Kidney glomerular epithelial cell (primary cell): ENCODE data around the gene CDH11.

Experiments used
- DNase-seq: peaks from one replicate; lab custom pipeline; 2025; lab: John Stamatoyannopoulos, UW

The CDH11 gene

DNA sequence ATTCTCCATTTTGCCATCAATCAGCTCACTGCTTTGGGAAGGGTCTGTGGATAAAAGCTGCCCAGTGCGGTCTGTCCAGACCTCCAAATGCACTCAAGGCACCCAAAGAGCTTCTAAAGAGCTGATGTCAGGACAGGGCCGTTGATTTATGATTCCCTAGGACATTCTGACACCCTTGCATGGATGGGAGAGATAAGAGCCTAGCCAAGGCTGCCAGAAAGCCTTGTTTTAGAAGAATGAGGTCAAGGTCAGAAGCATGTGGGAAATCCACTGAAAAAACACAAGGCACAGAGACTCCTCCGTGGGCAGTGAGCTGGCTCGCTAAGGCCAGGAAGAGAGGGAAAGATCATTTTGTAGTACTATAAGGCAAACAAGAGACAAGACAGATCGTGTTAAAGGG lies 214.0 kb downstream of the CDH11 start:
- no peak for DNase-seq

DNA sequence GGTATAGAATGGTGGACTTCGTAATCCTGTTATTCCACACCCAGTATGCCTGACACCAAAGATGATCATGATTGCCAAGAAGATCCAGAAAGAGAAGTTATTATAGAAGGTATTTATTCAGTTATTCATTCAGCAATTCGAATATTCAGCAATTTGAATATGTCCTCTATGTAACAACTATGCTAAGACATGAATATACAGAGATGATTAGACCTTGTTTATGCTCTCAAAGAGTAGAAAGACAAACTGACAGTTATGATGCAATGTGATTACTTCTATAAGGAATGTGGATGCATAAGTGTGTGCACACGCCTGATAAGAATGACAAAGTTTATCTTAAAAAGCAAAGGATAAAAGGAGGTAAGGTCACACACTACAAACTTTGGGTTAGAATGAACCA lies 218.1 kb downstream of the CDH11 start:
- no peak for DNase-seq

DNA sequence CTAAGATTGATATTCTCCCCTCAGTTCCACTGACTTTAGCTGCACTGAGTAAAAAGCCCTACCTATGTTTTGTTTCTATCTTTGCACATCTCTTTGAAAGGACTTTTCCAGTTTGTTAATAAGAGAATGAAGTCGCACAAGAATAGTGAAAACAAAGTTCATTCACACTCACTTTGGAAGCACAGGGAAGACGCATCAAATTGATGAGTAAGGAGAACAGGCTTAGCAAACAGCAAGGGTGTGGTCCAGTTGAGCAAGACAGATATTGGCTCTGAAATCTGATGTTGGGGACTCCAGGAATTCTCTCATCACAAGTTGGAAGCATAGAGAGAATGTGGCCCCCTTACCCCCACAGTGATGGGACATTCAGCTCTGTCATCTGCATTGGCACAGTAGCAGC lies 221.3 kb downstream of the CDH11 start:
- DNase-seq: no peak

DNA sequence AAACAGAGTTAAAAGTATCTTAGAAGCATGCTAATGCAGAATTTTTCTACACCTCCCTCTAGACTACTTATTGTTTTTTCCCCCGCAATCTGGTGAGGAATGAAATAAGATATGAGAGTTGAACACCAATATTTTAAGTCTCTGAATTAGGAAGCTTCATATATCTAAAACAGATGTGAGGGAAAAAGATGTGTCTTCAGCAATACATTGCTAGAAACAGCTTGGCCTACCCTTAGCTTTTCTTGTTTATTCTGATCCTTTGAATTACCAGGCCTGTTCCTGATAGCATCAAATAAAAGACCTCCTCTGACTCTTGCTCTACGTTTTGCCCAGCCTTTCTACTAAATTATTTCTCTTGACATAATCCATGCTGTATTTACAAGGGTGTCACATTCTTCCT lies 221.8 kb downstream of the CDH11 start:
- no peak for DNase-seq

DNA sequence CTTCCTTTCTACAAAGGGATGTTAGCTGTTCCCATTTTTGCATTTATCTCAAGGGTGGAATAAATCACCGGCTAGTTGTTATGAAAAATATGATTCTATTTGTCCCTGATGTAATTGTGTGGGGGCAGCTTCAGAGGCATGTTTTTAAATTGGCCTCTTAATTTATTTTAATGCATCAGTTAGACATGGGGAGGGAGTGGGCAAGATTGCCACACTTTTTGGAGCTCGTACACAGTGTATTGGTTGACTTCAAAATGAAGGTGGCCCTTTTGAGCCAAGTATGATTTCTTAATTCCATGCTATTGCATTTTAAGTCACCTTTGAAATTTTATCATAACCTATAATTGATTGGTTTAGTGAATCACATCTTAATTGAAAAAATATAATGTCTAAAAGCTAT lies 223.7 kb downstream of the CDH11 start:
- no peak for DNase-seq
